Spleen (tissue), 7 donors: Measurements from ENCODE around the gene ABTB2.

Experiments
- POLR2A ChIP-seq, 3 donors: fragments of 450-650 bp; IDR thresholded peaks; one replicate each; pipeline ENCODE4 v1.5.1; 2017; ENCODE audit warnings: antibody characterized with exemption in 3 of 3, mild to moderate bottlenecking in 1 of 3
- TF ChIP-seq, protein P1 (sequence below), 11 experiments: fragments of 200-600 bp in 7 of 11; fragments of 450-650 bp in 4 of 11; sonication (generic) in 4 of 11; IDR thresholded peaks in 8 of 11; conservative IDR thresholded peaks in 3 of 11; 1 replicate in 7 of 11; 2 replicates in 4 of 11; pipeline versions ENCODE4 v1.4.0 to v1.8.0; 2016 to 2021; ENCODE audit warnings: antibody characterized with exemption in 11 of 11, inconsistent platforms in 4 of 11, mild to moderate bottlenecking in 1 of 11
- donor health status: DM: no; HTN: no; CAD: no; lungs with moderate emphysema.
- donor health status: DM: no; HTN: no; CAD: no.
- donor health status: DM: no; HTN: no; CAD: no.

DNA sequence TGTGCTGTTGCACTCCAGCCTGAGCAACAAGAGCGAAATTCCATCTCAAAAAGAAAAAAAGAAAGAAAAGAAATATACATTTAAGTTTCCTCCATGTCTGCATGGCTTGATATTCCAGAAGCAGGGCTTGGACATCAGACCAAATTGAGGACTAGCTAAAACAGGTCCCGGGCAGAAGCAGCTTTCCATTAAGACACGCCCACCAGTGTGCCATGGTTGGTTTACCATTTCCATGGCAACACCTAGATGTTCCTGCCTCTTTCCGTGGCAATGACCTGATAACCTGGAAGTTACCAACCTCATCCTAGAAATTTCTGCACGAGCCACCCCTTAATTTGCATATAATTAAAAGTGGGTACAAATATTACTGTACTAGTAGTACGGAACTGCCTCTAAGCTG is 141.1 kb downstream of the ABTB2 start:
- TF ChIP-seq, protein P1, sequence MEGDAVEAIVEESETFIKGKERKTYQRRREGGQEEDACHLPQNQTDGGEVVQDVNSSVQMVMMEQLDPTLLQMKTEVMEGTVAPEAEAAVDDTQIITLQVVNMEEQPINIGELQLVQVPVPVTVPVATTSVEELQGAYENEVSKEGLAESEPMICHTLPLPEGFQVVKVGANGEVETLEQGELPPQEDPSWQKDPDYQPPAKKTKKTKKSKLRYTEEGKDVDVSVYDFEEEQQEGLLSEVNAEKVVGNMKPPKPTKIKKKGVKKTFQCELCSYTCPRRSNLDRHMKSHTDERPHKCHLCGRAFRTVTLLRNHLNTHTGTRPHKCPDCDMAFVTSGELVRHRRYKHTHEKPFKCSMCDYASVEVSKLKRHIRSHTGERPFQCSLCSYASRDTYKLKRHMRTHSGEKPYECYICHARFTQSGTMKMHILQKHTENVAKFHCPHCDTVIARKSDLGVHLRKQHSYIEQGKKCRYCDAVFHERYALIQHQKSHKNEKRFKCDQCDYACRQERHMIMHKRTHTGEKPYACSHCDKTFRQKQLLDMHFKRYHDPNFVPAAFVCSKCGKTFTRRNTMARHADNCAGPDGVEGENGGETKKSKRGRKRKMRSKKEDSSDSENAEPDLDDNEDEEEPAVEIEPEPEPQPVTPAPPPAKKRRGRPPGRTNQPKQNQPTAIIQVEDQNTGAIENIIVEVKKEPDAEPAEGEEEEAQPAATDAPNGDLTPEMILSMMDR (IDR thresholded peaks at IDR 0.05 in 8 of 11, conservative IDR thresholded peaks at IDR 0.05 in 3 of 11) = no peak
- TF ChIP-seq POLR2A (IDR thresholded peaks at IDR 0.05) = no peak
